Mesothelial cell of epicardium (in vitro differentiated cells): ENCODE measurements around the gene STK32B. TPM values are rescaled to one million over a fixed set of nuclear protein-coding genes. Genes with fewer than 3 reads are reported as not detected.

ENCODE experiments used
- total RNA-seq: library from RNA; stranded (reverse); gene quantifications from 3 replicates; pipeline ENCODE4 v1.2.1, GENCODE V29; 2021

Gene STK32B
- total RNA-seq, 1 donor from 2014 or later, result 0.96 TPM

Other genes with a start within 250 kb of the STK32B start
- gene MSX1, start 191.8 kb upstream of the STK32B start, total RNA-seq, result 44.9 to 50.3 TPM (median 46.0 TPM) in 3 replicates
- 13.9 to 18.0 TPM (median 16.9 TPM) in 3 replicates for gene CYTL1, start 32.0 kb upstream of the STK32B start, total RNA-seq